Thymus (tissue), 11 donors: ENCODE measurements around the gene TMC1. TPM values are rescaled to one million over a fixed set of nuclear protein-coding genes. Genes with fewer than 3 reads are reported as not detected.

ENCODE experiments used
- DNase-seq, 9 donors: peaks; one replicate each; pipeline ENCODE4 v3.0.0-alpha.2; 2013; ENCODE audit warnings: low spot score in 9 of 9, low read depth in 6 of 9, missing footprints in 1 of 9
- H3K27ac ChIP-seq, 2 donors: one replicate each; pipeline ENCODE4 v1.5.1; 2013; ENCODE audit warnings: control low read depth in 1 of 2, low read depth in 1 of 2, low read length in 1 of 2, mild to moderate bottlenecking in 1 of 2, moderate library complexity in 1 of 2
- H3K27me3 ChIP-seq, 2 donors: one replicate each; pipeline ENCODE4 v1.5.1; 2013; ENCODE audit warnings: low read length in 1 of 2; ENCODE audit not compliant: control insufficient read depth in 2 of 2, insufficient read depth in 1 of 2
- H3K36me3 ChIP-seq, 2 donors: one replicate each; pipeline ENCODE4 v1.5.1; 2013; ENCODE audit warnings: low read length in 1 of 2, mild to moderate bottlenecking in 1 of 2, moderate library complexity in 1 of 2; ENCODE audit not compliant: control insufficient read depth in 2 of 2, insufficient read depth in 2 of 2
- H3K4me1 ChIP-seq, 2 donors: one replicate each; pipeline ENCODE4 v1.5.1; 2013; ENCODE audit warnings: low read length in 2 of 2; ENCODE audit not compliant: control insufficient read depth in 2 of 2, insufficient read depth in 2 of 2
- H3K4me3 ChIP-seq, 2 donors: one replicate each; pipeline ENCODE4 v1.5.1; 2013; ENCODE audit warnings: low read length in 2 of 2, control low read depth in 1 of 2, mild to moderate bottlenecking in 1 of 2
- H3K9me3 ChIP-seq, 2 donors: one replicate each; pipeline ENCODE4 v1.5.1; 2013; ENCODE audit warnings: low read length in 1 of 2, mild to moderate bottlenecking in 1 of 2; ENCODE audit not compliant: control insufficient read depth in 2 of 2, insufficient read depth in 1 of 2
- WGBS: extraction: QIAGEN DNeasy Blood & Tissue Kit; methylation state at CpG from one replicate; pipeline ENCODE4 v1.1.7; 2013; 5-methylcytosine and 5-hydroxymethylcytosine counted together
- polyA plus RNA-seq: library from polyadenylated mRNA; stranded (reverse); fragments of 200-250 nt; gene quantifications from one replicate; pipeline ENCODE4 v1.2.3, GENCODE V29; 2013
- total RNA-seq: library from RNA; stranded (reverse); fragments of 120-200 nt; gene quantifications from one replicate; pipeline ENCODE4 v1.2.4, GENCODE V29; 2013
- donor health status: healthy.

The TMC1 gene
- total and polyA plus RNA-seq, 2 donors: 0.28 to 0.59 TPM

- Histone ChIP-seq H3K4me3 (no peak overlapping the region), H3K9me3 (no peaks in the 10 kb centered on the region), H3K36me3 (no peaks in the 10 kb centered on the region), H3K27ac (no peak overlapping the region), H3K27me3 (no peaks in the 10 kb centered on the region), H3K4me1 (no peaks in the 10 kb centered on the region)
- DNase-seq: no peak
Measured at GRCh38 chr9:72643651-72644050, 122.2 kb downstream of the TMC1 start.

- Histone ChIP-seq H3K4me1 (no peaks in the 10 kb centered on the region), H3K36me3 (no peaks in the 10 kb centered on the region), H3K27me3 (no peaks in the 10 kb centered on the region), H3K4me3 (no peak overlapping the region), H3K27ac (no peak overlapping the region), H3K9me3 (no peaks in the 10 kb centered on the region)
- WGBS: 93% methylated on average over 1 of the region's 1 CpG
- no peak for DNase-seq
Measured at GRCh38 chr9:72646061-72646460, 124.7 kb downstream of the TMC1 start.

GRCh38 chr9:72648324-72649126 is 127.1 kb downstream of the TMC1 start:
- Histone ChIP-seq H3K36me3 (no peaks in the 10 kb centered on the region), H3K4me3 (no peak overlapping the region), H3K4me1 (no peaks in the 10 kb centered on the region), H3K27me3 (no peaks in the 10 kb centered on the region), H3K27ac (no peak overlapping the region), H3K9me3 (no peaks in the 10 kb centered on the region)
- DNase-seq: no peak
- 65% methylated on average over 5 of the region's 5 CpGs for WGBS

GRCh38 chr9:72649127-72649442 is 127.7 kb downstream of the TMC1 start:
- 12% methylated on average over 1 of the region's 1 CpG for WGBS
- Histone ChIP-seq H3K27ac (no peak overlapping the region), H3K36me3 (no peaks in the 10 kb centered on the region), H3K9me3 (no peaks in the 10 kb centered on the region), H3K4me3 (no peak overlapping the region), H3K4me1 (no peaks in the 10 kb centered on the region), H3K27me3 (no peaks in the 10 kb centered on the region)
- no peak for DNase-seq

- Histone ChIP-seq H3K4me1 (no peaks in the 10 kb centered on the region), H3K9me3 (no peaks in the 10 kb centered on the region), H3K27me3 (no peaks in the 10 kb centered on the region), H3K4me3 (no peak overlapping the region), H3K36me3 (no peaks in the 10 kb centered on the region), H3K27ac (no peak overlapping the region)
- no peak for DNase-seq
- 97% methylated on average over 2 of the region's 2 CpGs for WGBS
Measured at GRCh38 chr9:72650206-72650605, 128.8 kb downstream of the TMC1 start.

GRCh38 chr9:72656021-72656420 is 134.6 kb downstream of the TMC1 start:
- no peak for DNase-seq
- Histone ChIP-seq H3K27me3 (no peaks in the 10 kb centered on the region), H3K36me3 (no peaks in the 10 kb centered on the region), H3K27ac (no peak overlapping the region), H3K9me3 (no peaks in the 10 kb centered on the region), H3K4me3 (no peak overlapping the region), H3K4me1 (no peaks in the 10 kb centered on the region)
- WGBS: 97% methylated on average over 12 of the region's 12 CpGs

GRCh38 chr9:72657023-72657422 is 135.6 kb downstream of the TMC1 start:
- Histone ChIP-seq H3K4me1 (no peaks in the 10 kb centered on the region), H3K9me3 (no peaks in the 10 kb centered on the region), H3K27me3 (no peaks in the 10 kb centered on the region), H3K27ac (no peak overlapping the region), H3K36me3 (no peaks in the 10 kb centered on the region), H3K4me3 (no peak overlapping the region)
- 77% methylated on average over 2 of the region's 2 CpGs for WGBS
- no peak for DNase-seq

- Histone ChIP-seq H3K4me3 (no peak overlapping the region), H3K36me3 (no peaks in the 10 kb centered on the region), H3K9me3 (no peaks in the 10 kb centered on the region), H3K27ac (no peak overlapping the region), H3K4me1 (no peaks in the 10 kb centered on the region), H3K27me3 (no peaks in the 10 kb centered on the region)
- WGBS: 95% methylated on average over 2 of the region's 2 CpGs
- no peak for DNase-seq
Measured at GRCh38 chr9:72658703-72659102, 137.3 kb downstream of the TMC1 start.

GRCh38 chr9:72661401-72662135 is 140.2 kb downstream of the TMC1 start:
- H3K4me1 ChIP-seq: no peaks in the 10 kb centered on the region
- 92% methylated on average over 2 of the region's 2 CpGs for WGBS
- no peak for DNase-seq
- no peak overlapping the region for H3K27ac ChIP-seq
- no peak overlapping the region for H3K4me3 ChIP-seq
- no peaks in the 10 kb centered on the region for H3K27me3 ChIP-seq
- no peaks in the 10 kb centered on the region for H3K9me3 ChIP-seq
- H3K36me3 ChIP-seq: no peaks in the 10 kb centered on the region
